ENCODE results near the gene AEBP1. TPM values are rescaled to one million over a fixed set of nuclear protein-coding genes. Genes with fewer than 3 reads are reported as not detected.

The AEBP1 gene
- total and polyA plus RNA-seq, 9 of the 15 experiments (the other 6 are each of a cell fraction or from before 2014, with no cell fraction given) = 0.03 to 0.78 (median 0.30) TPM; not detected in 2

GRCh38 chr7:44098092-44099068, 5.8 kb upstream of the AEBP1 start:
- H3K9ac ChIP-seq (ENCODE audit: insufficient read depth in 1 of 2, low read depth in 2 of 2, low read length in 2 of 2) = no peak overlapping the region
- ATAC-seq (no peak), FAIRE-seq (no peak), DNase-seq (ENCODE audit: extremely low read depth in 1 of 4, low spot score in 3 of 4) (no peak)
- H3K9me1 ChIP-seq (ENCODE audit: control insufficient read depth, insufficient read depth, low read length) = no peaks in the 10 kb centered on the region
- CTCF ChIA-PET (ENCODE audit: low intra/inter-chr PET ratio) = no interaction called here
- H3K4me3 ChIP-seq = no peak overlapping the region
- H3K27me3 ChIP-seq (ENCODE audit: control insufficient read depth in 2 of 2, insufficient read depth in 2 of 2, low read length in 2 of 2) = peaks cover 0 to 14% of the 10 kb centered on the region in 2 experiments; a peak in 3 of 5 replicates
- 15% methylated on average over 6 of the region's 6 CpGs for WGBS (ENCODE audit: insufficient coverage, low coverage, missing lambda C conversion rate)
- H3K36me3 ChIP-seq (ENCODE audit: control insufficient read depth, insufficient read depth, low read length) = no peaks in the 10 kb centered on the region
- BruUV-seq (replicated peaks) = no TSS peak
- no peaks in the 10 kb centered on the region for H3K9me3 ChIP-seq (replicated peaks; ENCODE audit: control insufficient read depth, insufficient read depth, low read depth, low read length)
- H3K4me1 ChIP-seq (replicated peaks in 1 of 2; ENCODE audit: control insufficient read depth in 2 of 2, insufficient read depth in 2 of 2, low read length in 2 of 2) = peaks cover 0 to 16% of the 10 kb centered on the region in 2 experiments; a peak in 4 of 5 replicates
- H3K27ac ChIP-seq (ENCODE audit: extremely low read depth, low read depth, low read length) = no peak overlapping the region
- in situ Hi-C loops (cut with MboI) = no loop called here
- intact Hi-C loops (cut with micrococcal nuclease) = no loop called here
- no peak overlapping the region for H3K4me2 ChIP-seq (ENCODE audit: insufficient read depth, low read length)
- no peaks in the 10 kb centered on the region for H3K79me2 ChIP-seq (ENCODE audit: control insufficient read depth, insufficient read depth, low read length)
- 0 out of 2 replicates have a peak overlapping the region, but pooled peaks have one; percentile 4 for H2AFZ ChIP-seq (ENCODE audit: low read depth, low read length)
- no peaks in the 10 kb centered on the region for H4K20me1 ChIP-seq (replicated peaks; ENCODE audit: control insufficient read depth, insufficient read depth, low read length)
- POLR2A ChIA-PET = interaction anchor here (0.6 to 3.2 kb wide), 5 partner anchors 11 to 182 kb away, joined by 3 to 13 read pairs (median 4); no protein-coding TSS in a partner anchor
- TF ChIP-seq ATF3 (IDR thresholded peaks at IDR 0.05) (peak; percentile 88), ATF3 (CRISPR knock-in tag; conservative IDR thresholded peaks at IDR 0.05) (no peak), MAX (CRISPR knock-in tag; IDR thresholded peaks at IDR 0.05) (no peak), TRIM25 (IDR thresholded peaks at IDR 0.05; ENCODE audit: borderline replicate concordance) (no peak), IRF2 (CRISPR knock-in tag; IDR thresholded peaks at IDR 0.05) (no peak), ZBTB2 (IDR thresholded peaks at IDR 0.05) (no peak), HCFC1 (IDR thresholded peaks at IDR 0.05; ENCODE audit: low read depth, low read length) (no peak), ZSCAN32 (CRISPR knock-in tag; IDR thresholded peaks at IDR 0.05) (peak; percentile 32; the same call in 1 of the 2 replicates), SIN3B (IDR thresholded peaks at IDR 0.05; ENCODE audit: low read depth) (no peak), DEAF1 (CRISPR knock-in tag; IDR thresholded peaks at IDR 0.05) (no peak), SMARCC2 (IDR thresholded peaks at IDR 0.05; ENCODE audit: low read depth) (no peak), KDM5B (IDR thresholded peaks at IDR 0.05; ENCODE audit: insufficient replicate concordance, low read depth, low read length) (no peak), ZC3H11A (IDR thresholded peaks at IDR 0.05; ENCODE audit: low read depth, low read length) (no peak)
